NT2/D1 (cell line): ENCODE measurements around the gene LRRK1.

Source experiments
- DNase-seq: peaks from one replicate; pipeline ENCODE4 v3.0.0-alpha.2; 2011; ENCODE audit warnings: low read depth, low spot score
- H3K27me3 ChIP-seq: 2 replicates; pipeline ENCODE4 v1.6.0; 2011; ENCODE audit warnings: mild to moderate bottlenecking; ENCODE audit not compliant: insufficient read length, insufficient read depth
- H3K36me3 ChIP-seq: 2 replicates; pipeline ENCODE4 v1.6.1; 2011; ENCODE audit warnings: mild to moderate bottlenecking, low read length, mixed read lengths; ENCODE audit not compliant: insufficient read depth, insufficient read length
- H3K4me1 ChIP-seq: 2 replicates; pipeline ENCODE4 v1.5.1; 2011; ENCODE audit not compliant: insufficient read depth, insufficient read length
- H3K4me3 ChIP-seq: 2 replicates; pipeline ENCODE4 v1.5.1; 2011; ENCODE audit warnings: low read depth; ENCODE audit not compliant: insufficient read length
- H3K9ac ChIP-seq: 2 replicates; pipeline ENCODE4 v1.6.0; 2011; ENCODE audit warnings: low read depth; ENCODE audit not compliant: insufficient read length
- H3K9me3 ChIP-seq: 2 replicates; pipeline ENCODE4 v1.5.1; 2011; ENCODE audit warnings: mild to moderate bottlenecking, low read length; ENCODE audit not compliant: insufficient read depth
- SUZ12 ChIP-seq: IDR thresholded peaks from 2 replicates; pipeline ENCODE4 v1.6.1; 2011; ENCODE audit not compliant: insufficient read length, insufficient read depth; ENCODE audit errors: extremely low read depth
- YY1 ChIP-seq: IDR thresholded peaks from 2 replicates; pipeline ENCODE4 v1.6.1; 2011; ENCODE audit not compliant: insufficient read length, insufficient read depth
- ZNF274 ChIP-seq: IDR thresholded peaks from 2 replicates; pipeline ENCODE4 v1.6.1; 2011; ENCODE audit warnings: mild to moderate bottlenecking, low read depth, low read length

Gene LRRK1

DNA sequence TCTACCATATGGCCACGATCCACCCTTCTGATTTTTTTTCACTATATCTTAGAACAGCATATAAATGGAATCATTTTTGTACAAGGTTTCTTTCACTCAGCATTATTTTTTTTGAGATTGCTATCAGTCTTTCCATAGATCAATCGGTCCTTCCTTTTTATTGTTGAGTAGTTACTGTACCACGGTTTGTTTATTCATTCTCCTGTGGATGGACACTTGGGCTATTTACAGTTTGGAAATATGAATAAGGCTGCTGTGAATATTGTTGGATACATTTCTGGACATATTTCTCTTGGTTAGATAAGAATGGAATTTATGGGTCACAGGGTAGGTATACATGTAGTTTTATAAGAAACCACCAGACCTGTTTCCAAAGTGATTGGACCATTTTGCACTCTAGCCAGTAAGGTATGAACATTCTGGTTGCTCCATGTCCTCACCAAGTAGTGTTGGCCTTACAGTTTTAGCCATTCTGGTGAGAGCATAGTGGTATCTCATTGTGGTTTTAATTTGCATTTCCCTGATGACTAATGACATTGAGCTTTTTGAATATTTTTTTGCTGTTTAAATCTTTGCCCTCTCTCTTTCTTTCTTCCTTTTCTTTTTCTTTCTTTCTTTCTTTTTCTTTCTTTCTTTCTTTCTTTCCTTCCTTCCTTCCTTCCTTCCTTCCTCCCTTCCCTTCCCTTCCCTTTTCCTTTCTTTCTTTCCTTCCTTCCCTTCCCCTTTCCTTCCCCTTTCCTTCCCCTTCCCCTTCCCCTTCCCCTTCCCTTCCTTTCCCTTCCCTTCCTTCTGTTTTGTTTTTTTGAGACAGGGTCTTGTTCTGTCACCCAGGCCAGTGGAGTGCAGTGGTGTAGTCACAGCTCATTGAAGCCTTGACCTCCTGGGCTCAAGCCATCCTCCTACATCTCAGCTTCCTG is 49.2 kb downstream of the LRRK1 start:
- Histone ChIP-seq H3K4me1 (no peaks in the 10 kb centered on the region), H3K27me3 (peaks cover 28% of the 10 kb centered on the region), H3K9me3 (no peaks in the 10 kb centered on the region), H3K4me3 (no peak overlapping the region), H3K9ac (no peak overlapping the region), H3K36me3 (no peaks in the 10 kb centered on the region)
- DNase-seq: no peak
- TF ChIP-seq YY1 (no peak), SUZ12 (no peak), ZNF274 (no peak)

- peaks cover 65% of the 10 kb centered on the region for H3K27me3 ChIP-seq
- H3K4me3 ChIP-seq: peak overlapping the region; percentile 64
- H3K4me1 ChIP-seq: no peaks in the 10 kb centered on the region
- peak overlapping the region; percentile 66 for H3K9ac ChIP-seq
- DNase-seq: no peak
- no peaks in the 10 kb centered on the region for H3K9me3 ChIP-seq
- TF ChIP-seq ZNF274 (no peak), SUZ12 (no peak), YY1 (no peak)
- H3K36me3 ChIP-seq: no peaks in the 10 kb centered on the region
Measured at GRCh38 chr15:100972975-100973350, 53.8 kb downstream of the LRRK1 start.

- no peak for DNase-seq
- Histone ChIP-seq H3K4me3 (peak overlapping the region; percentile 64), H3K36me3 (no peaks in the 10 kb centered on the region), H3K9me3 (no peaks in the 10 kb centered on the region), H3K9ac (peak overlapping the region; percentile 77), H3K27me3 (peaks cover 68% of the 10 kb centered on the region), H3K4me1 (no peaks in the 10 kb centered on the region)
- TF ChIP-seq SUZ12 (peak; percentile 94), YY1 (no peak)
Measured at GRCh38 chr15:100973351-100974111, 54.4 kb downstream of the LRRK1 start.

- Histone ChIP-seq H3K4me1 (no peaks in the 10 kb centered on the region), H3K4me3 (no peak overlapping the region), H3K9ac (no peak overlapping the region), H3K36me3 (no peaks in the 10 kb centered on the region), H3K9me3 (no peaks in the 10 kb centered on the region), H3K27me3 (peaks cover 68% of the 10 kb centered on the region)
- DNase-seq: no peak
- TF ChIP-seq ZNF274 (no peak), YY1 (no peak), SUZ12 (no peak)
Measured at GRCh38 chr15:100975043-100975442, 55.9 kb downstream of the LRRK1 start.

GRCh38 chr15:100980410-100981046 is 61.4 kb downstream of the LRRK1 start:
- Histone ChIP-seq H3K9me3 (no peaks in the 10 kb centered on the region), H3K9ac (no peak overlapping the region), H3K4me3 (no peak overlapping the region), H3K36me3 (no peaks in the 10 kb centered on the region), H3K27me3 (peaks cover 18% of the 10 kb centered on the region), H3K4me1 (no peaks in the 10 kb centered on the region)
- TF ChIP-seq YY1: no peak
- TF ChIP-seq ZNF274: no peak
- no peak for TF ChIP-seq SUZ12
- DNase-seq: no peak

- no peaks in the 10 kb centered on the region for H3K9me3 ChIP-seq
- peaks cover 12% of the 10 kb centered on the region for H3K27me3 ChIP-seq
- no peak for DNase-seq
- H3K4me1 ChIP-seq: no peaks in the 10 kb centered on the region
- H3K36me3 ChIP-seq: no peaks in the 10 kb centered on the region
- H3K9ac ChIP-seq: no peak overlapping the region
- TF ChIP-seq ZNF274: no peak
- no peak for TF ChIP-seq YY1
- TF ChIP-seq SUZ12: no peak
- no peak overlapping the region for H3K4me3 ChIP-seq
Measured at GRCh38 chr15:100981086-100981485, 61.9 kb downstream of the LRRK1 start.

DNA sequence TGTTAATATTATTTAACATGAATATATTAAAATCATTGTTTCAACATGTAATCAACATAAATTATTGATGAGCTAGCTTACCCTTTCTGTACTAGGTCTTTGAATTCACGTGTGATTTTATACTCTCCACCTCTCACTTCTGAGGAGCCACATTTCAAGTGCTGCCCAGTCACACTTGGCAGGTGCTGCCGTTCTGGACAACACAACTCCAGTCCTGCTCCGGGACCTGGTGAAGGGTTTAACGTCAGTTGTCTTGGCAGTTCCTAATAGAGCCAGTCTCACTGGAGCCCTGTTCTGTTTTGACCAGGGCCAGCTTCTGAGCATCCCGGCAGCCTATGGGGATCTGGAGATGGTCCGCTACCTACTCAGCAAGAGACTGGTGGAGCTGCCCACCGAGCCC is 64.1 kb downstream of the LRRK1 start:
- Histone ChIP-seq H3K9me3 (no peaks in the 10 kb centered on the region), H3K4me3 (no peak overlapping the region), H3K4me1 (no peaks in the 10 kb centered on the region), H3K36me3 (no peaks in the 10 kb centered on the region), H3K27me3 (peaks cover under 1% of the 10 kb centered on the region), H3K9ac (no peak overlapping the region)
- DNase-seq: no peak
- TF ChIP-seq YY1 (no peak), SUZ12 (no peak), ZNF274 (no peak)
